HEK293 (cell line): ENCODE measurements around the gene MT1B.
A peak's percentile ranks its signal among the peaks of the same experiment; 100 is the strongest.

Experiments
- GLI4 ChIP-seq: fragments of 450-650 bp; formaldehyde crosslinking; IDR thresholded peaks from 2 replicates; pipeline ENCODE4 v1.5.1; 2016; ENCODE audit warnings: missing biosample characterization, missing genetic modification characterization
- KLF10 ChIP-seq: fragments of 450-650 bp; IDR thresholded peaks from 2 replicates; pipeline ENCODE4 v1.5.1; 2018; ENCODE audit warnings: missing biosample characterization, mild to moderate bottlenecking, missing genetic modification characterization
- MEIS1 ChIP-seq: sonication (generic); formaldehyde crosslinking; IDR thresholded peaks from 2 replicates; pipeline ENCODE4 v1.8.1; 2022; ENCODE audit warnings: missing genetic modification reagents, mild to moderate bottlenecking, borderline replicate concordance
- PRDM1 ChIP-seq: fragments of 450-650 bp; formaldehyde crosslinking; IDR thresholded peaks from 2 replicates; pipeline ENCODE4; 2016; ENCODE audit warnings: missing biosample characterization, missing genetic modification characterization
- PRDM6 ChIP-seq: fragments of 450-650 bp; formaldehyde crosslinking; IDR thresholded peaks from 2 replicates; pipeline ENCODE4 v1.5.1; 2017; ENCODE audit warnings: missing biosample characterization, missing genetic modification characterization
- REST ChIP-seq: fragments of 450-650 bp; formaldehyde crosslinking; IDR thresholded peaks from 2 replicates; pipeline ENCODE4 v1.5.1; 2016; ENCODE audit warnings: missing biosample characterization, missing genetic modification characterization
- SP3 ChIP-seq: fragments of 450-650 bp; formaldehyde crosslinking; IDR thresholded peaks from 2 replicates; pipeline ENCODE4 v1.5.1; 2016; ENCODE audit warnings: missing biosample characterization, missing genetic modification characterization
- YY1 ChIP-seq: fragments of 450-650 bp; formaldehyde crosslinking; IDR thresholded peaks from 2 replicates; pipeline ENCODE4 v1.5.1; 2018; ENCODE audit warnings: missing biosample characterization, missing genetic modification characterization
- ZBTB20 ChIP-seq: fragments of 450-650 bp; formaldehyde crosslinking; IDR thresholded peaks from 2 replicates; pipeline ENCODE4 v1.5.1; 2016; ENCODE audit warnings: missing biosample characterization, missing genetic modification characterization
- ZFP41 ChIP-seq: fragments of 450-650 bp; formaldehyde crosslinking; IDR thresholded peaks from 2 replicates; pipeline ENCODE4 v1.5.1; 2016; ENCODE audit warnings: missing biosample characterization, missing genetic modification characterization, borderline replicate concordance
- ZNF24 ChIP-seq: fragments of 450-650 bp; formaldehyde crosslinking; IDR thresholded peaks from 2 replicates; pipeline ENCODE4 v1.5.1; 2016; ENCODE audit warnings: missing biosample characterization, missing genetic modification characterization
- ZNF398 ChIP-seq: fragments of 450-650 bp; formaldehyde crosslinking; IDR thresholded peaks from 2 replicates; pipeline ENCODE4 v1.5.1; 2017; ENCODE audit warnings: missing biosample characterization, missing genetic modification characterization
- ZSCAN5A ChIP-seq: fragments of 450-650 bp; formaldehyde crosslinking; IDR thresholded peaks from 2 replicates; pipeline ENCODE4 v1.5.1; 2016; ENCODE audit warnings: missing biosample characterization, missing genetic modification characterization
- TF ChIP-seq, protein P1 (sequence below): fragments of 450-650 bp; formaldehyde crosslinking; IDR thresholded peaks from 2 replicates; pipeline ENCODE4 v1.5.1; 2016; ENCODE audit warnings: missing biosample characterization, missing genetic modification characterization

DNA sequence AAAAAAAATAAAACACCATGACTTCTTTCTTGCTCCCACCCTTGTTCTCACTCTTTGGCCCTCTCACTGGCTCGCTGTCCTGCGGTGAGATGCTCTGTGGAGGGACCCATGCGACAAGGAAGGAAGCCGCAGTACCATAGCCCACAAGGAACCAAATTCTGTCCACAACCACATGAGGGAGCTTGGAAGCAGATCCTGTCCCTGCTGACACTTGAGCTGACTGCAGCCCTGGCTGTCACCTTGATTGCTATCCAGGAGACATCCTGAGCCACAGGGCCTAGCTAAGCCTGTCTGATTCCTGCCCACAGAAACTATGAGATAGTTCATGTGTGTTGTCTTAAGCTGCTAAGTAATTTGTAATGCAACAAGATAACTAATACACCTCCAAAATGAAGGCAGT is 48.1 kb upstream of the MT1B start:
- TF ChIP-seq PRDM6 (tag by site-specific recombination) (no peak), PRDM1 (no peak), ZSCAN5A (tag by site-specific recombination) (no peak), REST (tag by site-specific recombination) (no peak), SP3 (tag by site-specific recombination) (no peak), YY1 (tag by site-specific recombination) (no peak), ZBTB20 (tag by site-specific recombination) (no peak), ZNF24 (no peak), GLI4 (tag by site-specific recombination) (no peak), ZNF398 (tag by site-specific recombination) (no peak), ZFP41 (tag by site-specific recombination) (no peak), KLF10 (no peak), MEIS1 (no peak)
- TF ChIP-seq, protein P1, sequence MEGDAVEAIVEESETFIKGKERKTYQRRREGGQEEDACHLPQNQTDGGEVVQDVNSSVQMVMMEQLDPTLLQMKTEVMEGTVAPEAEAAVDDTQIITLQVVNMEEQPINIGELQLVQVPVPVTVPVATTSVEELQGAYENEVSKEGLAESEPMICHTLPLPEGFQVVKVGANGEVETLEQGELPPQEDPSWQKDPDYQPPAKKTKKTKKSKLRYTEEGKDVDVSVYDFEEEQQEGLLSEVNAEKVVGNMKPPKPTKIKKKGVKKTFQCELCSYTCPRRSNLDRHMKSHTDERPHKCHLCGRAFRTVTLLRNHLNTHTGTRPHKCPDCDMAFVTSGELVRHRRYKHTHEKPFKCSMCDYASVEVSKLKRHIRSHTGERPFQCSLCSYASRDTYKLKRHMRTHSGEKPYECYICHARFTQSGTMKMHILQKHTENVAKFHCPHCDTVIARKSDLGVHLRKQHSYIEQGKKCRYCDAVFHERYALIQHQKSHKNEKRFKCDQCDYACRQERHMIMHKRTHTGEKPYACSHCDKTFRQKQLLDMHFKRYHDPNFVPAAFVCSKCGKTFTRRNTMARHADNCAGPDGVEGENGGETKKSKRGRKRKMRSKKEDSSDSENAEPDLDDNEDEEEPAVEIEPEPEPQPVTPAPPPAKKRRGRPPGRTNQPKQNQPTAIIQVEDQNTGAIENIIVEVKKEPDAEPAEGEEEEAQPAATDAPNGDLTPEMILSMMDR (tag by site-specific recombination): peak; percentile 53; the same call in 1 of the 2 replicates
